Measurements from ENCODE around the gene SCARB1. TPM values are rescaled to one million over a fixed set of nuclear protein-coding genes. Genes with fewer than 3 reads are reported as not detected.
A peak's percentile ranks its signal among the peaks of the same experiment; 100 is the strongest.

Gene SCARB1
- polyA plus RNA-seq, 12 donors = 16.7 to 66.4 (median 22.4) TPM; not detected in 1

- DNase-seq = no peak
These were observed 116.1 kb downstream of the SCARB1 start for GRCh38 chr12:124747426-124748161.

GRCh38 chr12:124746649-124747425 is 116.8 kb downstream of the SCARB1 start:
- DNase-seq = no peak

GRCh38 chr12:124745891-124746570 is 117.6 kb downstream of the SCARB1 start:
- DNase-seq = peak; percentile 93

- no peak for DNase-seq
These were observed 118.2 kb downstream of the SCARB1 start for GRCh38 chr12:124745465-124745890.

- no peak for DNase-seq
These were observed 118.8 kb downstream of the SCARB1 start for GRCh38 chr12:124744659-124745464.

- DNase-seq = no peak
These were observed 119.4 kb downstream of the SCARB1 start for GRCh38 chr12:124744273-124744640.

GRCh38 chr12:124743479-124744272 is 120.0 kb downstream of the SCARB1 start:
- no peak for DNase-seq

- DNase-seq = no peak
These were observed 121.0 kb downstream of the SCARB1 start for GRCh38 chr12:124742678-124743077.

- no peak for DNase-seq
These were observed 121.6 kb downstream of the SCARB1 start for GRCh38 chr12:124742111-124742510.

GRCh38 chr12:124741211-124741610 is 122.5 kb downstream of the SCARB1 start:
- no peak for DNase-seq

GRCh38 chr12:124740691-124741137 is 123.0 kb downstream of the SCARB1 start:
- no peak for DNase-seq

- no peak for DNase-seq
These were observed 123.6 kb downstream of the SCARB1 start for GRCh38 chr12:124739953-124740561.

- DNase-seq = no peak
These were observed 124.8 kb downstream of the SCARB1 start for GRCh38 chr12:124738636-124739467.

GRCh38 chr12:124737772-124738635 is 125.7 kb downstream of the SCARB1 start:
- DNase-seq = no peak

- DNase-seq = no peak
These were observed 126.6 kb downstream of the SCARB1 start for GRCh38 chr12:124737040-124737419.

GRCh38 chr12:124736115-124737039 is 127.3 kb downstream of the SCARB1 start:
- DNase-seq = no peak

- DNase-seq = no peak
These were observed 129.4 kb downstream of the SCARB1 start for GRCh38 chr12:124734224-124734788.

All from muscle of arm (tissue), 12 donors.